HG03175 (cell line): ENCODE results near the gene DNAH9.

Experiments used
- ATAC-seq: cut with Tn5 transposase; IDR thresholded peaks from one replicate; pipeline ENCODE4 v1.9.1; 2021; ENCODE audit warnings: mild to moderate bottlenecking, moderate library complexity; ENCODE audit not compliant: unreplicated experiment

DNAH9 gene

DNA sequence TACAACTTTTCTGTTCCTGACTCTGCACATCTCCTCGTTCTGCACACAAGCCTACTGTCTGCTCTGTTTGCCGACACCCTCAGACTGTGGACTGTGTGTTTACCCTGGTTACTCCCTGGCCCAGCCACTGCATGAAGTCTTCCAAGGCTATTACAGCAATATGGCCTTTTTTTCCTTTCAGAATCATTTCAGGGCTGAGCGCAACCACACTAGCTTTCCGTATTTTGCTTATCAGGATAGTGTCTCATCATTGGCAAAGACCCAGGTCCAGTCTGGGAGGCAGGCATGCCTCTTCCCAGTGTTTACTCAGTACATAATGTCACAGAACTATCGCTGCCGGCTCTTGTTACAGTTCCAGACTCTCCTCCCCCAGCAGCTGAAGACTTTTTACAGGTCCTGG lies 10.1 kb downstream of the DNAH9 start:
- ATAC-seq, result no peak

DNA sequence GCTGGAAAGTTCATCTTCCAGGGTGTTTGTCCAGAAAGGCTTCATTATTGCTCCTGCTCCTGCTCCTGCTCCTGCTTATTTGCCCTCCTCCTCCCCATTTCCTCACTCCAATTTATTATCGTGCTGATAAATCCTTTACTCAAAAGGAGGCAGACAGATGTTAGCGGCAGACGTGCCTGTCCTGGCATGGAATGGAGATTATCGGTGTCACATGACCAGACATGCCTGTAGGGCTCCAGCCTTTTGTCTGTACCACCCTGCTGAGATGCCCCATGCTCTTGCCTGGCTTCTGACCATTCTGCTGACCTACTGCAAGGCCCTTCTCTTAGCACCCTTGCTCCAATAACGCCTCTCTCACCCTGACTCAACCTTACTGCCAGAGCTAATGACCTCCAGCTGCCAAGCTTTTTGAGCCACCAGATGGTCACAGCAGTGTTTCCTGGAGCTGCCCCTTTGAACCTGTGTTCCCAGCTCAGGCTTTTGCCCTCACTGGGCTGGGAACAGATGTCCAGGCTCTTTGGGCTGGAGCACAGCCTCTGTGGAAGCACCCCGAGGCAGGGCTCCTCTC lies 12.8 kb downstream of the DNAH9 start:
- no peak for ATAC-seq

DNA sequence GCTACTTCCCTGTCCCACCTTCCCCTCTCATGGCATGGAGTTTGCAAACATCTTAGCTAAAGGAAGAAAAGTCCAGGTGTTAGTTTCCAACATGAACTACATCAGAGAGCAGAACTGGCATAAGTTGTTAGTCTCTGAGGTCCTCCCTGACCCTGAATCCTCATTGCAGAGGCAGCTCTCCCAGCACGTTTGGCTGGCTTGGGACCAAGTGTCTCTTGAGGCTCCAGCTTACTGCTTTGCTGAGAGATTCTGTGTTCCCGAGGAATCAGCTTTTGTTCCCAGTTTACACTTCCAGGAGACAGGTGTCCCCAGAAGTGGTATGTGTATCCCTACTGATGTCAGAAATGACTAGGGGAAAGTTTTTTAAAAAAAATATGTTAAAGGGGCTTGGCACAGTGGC lies 14.7 kb downstream of the DNAH9 start:
- ATAC-seq, result no peak

DNA sequence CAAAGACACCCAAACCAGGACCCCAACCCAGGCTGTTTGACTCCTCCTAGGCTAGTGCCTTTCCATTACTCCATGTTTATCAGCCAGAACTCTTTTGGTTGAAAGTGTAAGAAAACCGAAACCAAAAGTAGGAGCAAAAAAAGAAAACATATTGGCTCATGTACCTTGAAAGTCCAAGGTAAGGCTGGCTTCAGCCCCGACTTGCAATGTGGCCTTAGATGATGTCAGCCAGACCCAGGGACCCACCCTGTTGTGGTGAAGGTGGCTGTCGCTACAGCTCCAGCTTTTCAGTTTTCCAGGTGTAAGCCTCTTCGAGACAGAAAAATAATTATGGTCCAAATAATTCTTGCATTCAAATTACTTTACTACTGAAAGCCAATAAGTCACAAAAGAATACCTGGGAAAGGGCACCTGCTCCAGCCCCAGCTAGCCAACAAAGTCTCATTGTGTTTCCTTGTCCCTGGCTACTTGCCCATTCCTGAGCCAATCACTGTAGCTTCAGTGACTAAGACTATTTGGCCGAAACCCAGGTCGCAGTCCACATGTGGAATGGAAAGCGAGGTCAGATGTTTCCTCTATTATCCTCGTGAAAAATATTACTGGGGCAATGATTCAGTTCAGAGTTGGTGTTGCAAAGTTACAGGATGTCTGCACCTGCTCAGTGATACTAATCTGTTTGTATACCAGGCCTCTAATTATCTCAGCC lies 20.7 kb downstream of the DNAH9 start:
- no peak for ATAC-seq

DNA sequence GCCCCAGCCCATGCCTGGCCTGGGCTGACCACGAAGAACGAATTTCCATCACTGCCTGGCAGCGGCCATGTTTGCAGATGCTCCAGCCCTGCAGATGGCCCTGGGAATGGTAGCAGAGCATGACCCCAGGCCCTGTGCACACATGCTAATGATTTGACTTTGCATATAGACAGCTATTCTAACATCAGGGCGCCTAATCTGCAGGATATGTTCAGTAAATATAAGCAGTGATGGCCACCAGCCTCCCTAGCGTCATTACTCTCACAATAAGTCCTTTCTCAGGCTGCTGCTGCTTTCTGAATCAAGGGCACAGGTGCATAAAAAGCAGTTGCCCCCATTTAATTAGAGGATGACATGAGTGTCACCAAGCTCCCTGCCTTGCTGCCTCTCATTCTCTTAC lies 24.2 kb downstream of the DNAH9 start:
- ATAC-seq, result no peak

DNA sequence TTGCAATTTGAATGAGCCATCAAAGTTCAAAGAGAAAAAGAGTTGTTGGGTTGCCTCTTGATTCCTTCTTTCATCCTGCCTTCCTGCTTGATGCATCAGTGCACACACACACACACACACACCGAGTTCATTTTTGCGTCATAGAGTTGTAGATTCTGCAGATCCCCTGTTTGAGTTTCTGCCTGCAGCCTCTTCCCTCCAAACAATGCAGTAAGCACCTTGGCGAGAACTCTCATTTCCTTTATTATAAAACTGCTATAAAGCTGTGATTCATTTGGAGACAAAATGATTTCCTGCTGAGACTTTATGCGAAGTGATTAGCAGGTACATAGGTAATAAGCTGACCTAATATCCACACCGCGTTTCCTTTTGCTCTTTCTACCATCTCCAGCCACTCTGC lies 26.7 kb downstream of the DNAH9 start:
- ATAC-seq, result no peak

GRCh38 chr17:11625878-11626277 lies 27.6 kb downstream of the DNAH9 start:
- ATAC-seq, result no peak

GRCh38 chr17:11627301-11627940 lies 29.2 kb downstream of the DNAH9 start:
- no peak for ATAC-seq

DNA sequence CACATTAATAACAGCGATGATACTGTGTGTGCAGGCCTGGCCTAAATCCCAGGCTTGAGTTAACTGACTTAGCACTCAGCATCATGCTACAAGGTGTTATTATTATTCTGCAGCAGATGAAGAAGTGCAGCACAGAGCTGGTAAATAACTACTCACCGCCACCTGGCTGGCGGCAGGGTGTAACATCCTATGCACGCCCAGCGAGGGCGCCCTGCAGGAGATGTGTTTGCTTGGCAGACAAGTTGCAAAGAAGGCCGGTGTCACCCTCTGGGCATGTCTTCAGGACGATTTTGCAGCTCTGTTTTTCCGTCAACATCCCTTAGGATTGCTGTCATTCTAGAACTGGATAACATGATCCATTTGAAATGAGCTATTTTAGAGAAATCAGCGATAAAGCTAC lies 30.1 kb downstream of the DNAH9 start:
- ATAC-seq, result no peak

- no peak for ATAC-seq
These were observed 30.6 kb downstream of the DNAH9 start for GRCh38 chr17:11628831-11629230.

- no peak for ATAC-seq
These were observed 38.5 kb downstream of the DNAH9 start for GRCh38 chr17:11636771-11637170.

DNA sequence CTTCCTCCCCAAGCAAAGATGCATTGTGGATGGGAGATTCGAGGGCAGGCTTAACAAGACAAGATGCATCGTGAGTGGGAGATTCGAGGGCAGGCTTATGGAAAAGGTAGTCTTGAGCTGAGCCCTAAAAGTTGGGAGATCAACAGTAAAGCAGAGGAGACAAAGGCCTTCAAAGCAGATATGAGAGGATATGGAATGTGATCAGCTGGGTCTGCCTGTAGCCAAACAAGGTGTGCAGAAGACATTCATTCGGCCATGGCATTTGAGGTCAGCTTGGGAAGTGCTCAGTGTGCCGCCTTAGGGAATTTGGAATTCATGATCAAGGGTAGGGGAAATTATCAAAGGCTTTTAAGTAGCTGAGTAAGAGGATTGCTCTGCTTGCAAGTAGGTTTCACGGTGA lies 39.5 kb downstream of the DNAH9 start:
- no peak for ATAC-seq

GRCh38 chr17:11638700-11639265 lies 40.5 kb downstream of the DNAH9 start:
- no peak for ATAC-seq

- ATAC-seq, result no peak
These were observed 41.6 kb downstream of the DNAH9 start for GRCh38 chr17:11639736-11640462.

DNA sequence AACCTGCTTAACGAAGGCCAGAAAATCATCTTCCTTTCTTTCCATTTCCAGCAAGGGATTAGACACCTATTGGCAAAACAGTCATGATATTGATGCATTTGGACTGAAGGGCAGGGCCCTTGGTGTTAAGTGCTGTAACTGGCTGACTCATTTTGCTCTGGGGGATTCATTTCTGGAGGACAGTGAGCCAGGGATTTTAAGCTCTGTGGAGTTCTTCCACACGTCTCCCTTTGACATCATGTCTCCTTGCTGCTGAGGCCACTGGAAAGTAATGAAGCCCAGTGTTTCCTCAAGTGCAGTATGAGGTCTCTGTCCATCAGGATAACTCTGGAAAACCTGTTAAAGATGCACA lies 42.2 kb downstream of the DNAH9 start:
- ATAC-seq, result no peak

GRCh38 chr17:11641521-11642275 lies 43.4 kb downstream of the DNAH9 start:
- no peak for ATAC-seq

DNA sequence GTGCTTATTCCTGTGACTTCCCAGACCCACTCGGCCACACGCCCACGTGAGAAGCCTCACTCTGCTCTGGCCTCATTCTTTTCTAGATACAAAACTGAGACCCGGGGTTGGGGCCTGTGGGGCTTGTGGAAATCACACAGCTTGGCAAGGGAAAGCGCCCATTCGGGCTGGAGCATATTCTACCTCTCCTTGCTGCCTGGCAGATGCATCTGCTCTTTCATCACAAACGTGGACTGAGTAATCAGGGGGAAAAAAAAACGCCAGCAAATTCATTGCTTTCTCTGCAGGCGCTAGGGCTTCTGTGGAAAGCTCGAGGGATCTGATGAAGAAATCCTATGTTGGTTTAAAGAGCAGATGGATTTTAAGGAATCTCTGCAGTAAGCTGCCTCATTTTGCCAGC lies 44.4 kb downstream of the DNAH9 start:
- ATAC-seq, result no peak

DNA sequence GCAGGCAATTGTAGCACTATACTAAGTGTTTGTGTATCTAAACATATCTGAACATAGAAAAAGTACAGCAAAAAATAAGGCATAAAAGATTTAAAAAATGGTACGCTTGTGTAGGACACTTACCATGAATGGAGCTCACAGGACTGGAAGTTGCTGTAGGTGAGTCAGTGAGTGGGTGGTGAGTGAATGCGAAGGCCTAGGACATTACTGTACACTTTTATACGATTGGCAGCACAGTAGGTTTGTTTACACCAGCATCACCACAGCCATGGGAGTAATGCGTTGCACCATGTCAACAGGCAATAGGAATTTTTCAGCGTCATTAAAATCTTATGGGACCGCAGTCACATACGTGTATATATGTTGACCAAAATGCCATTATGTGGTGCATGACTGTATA lies 45.6 kb downstream of the DNAH9 start:
- peak; percentile 9 for ATAC-seq

GRCh38 chr17:11644265-11645212 lies 46.3 kb downstream of the DNAH9 start:
- peak; percentile 65 for ATAC-seq

DNA sequence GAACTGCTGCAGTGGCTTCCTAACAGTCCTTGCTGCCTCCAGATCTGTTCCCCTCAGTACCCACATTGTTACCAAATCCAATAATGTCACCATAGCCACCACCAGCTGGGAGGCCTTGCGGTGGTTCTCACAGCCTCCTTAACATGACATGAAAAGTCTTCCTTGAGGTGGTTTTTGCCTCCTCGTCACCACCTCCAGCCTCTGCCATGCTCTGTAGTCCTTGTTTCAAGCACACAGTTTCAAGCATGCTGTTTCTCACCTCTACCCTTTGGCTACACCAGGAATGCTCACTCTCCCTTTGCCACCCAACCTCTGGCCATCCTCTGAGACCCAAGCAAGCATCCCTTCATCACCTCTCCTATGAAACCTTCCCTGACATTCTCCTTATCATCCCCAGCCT lies 47.2 kb downstream of the DNAH9 start:
- no peak for ATAC-seq
